Left ventricle myocardium inferior (tissue), 1 donor: ENCODE data around the gene ULK4. TPM values are rescaled to one million over a fixed set of nuclear protein-coding genes. Genes with fewer than 3 reads are reported as not detected.
A peak's percentile ranks its signal among the peaks of the same experiment; 100 is the strongest.

Source experiments
- DNase-seq: peaks from one replicate; pipeline ENCODE4 v3.0.0-alpha.2; 2020
- H3K27ac ChIP-seq: fragments of 200-600 bp; replicated peaks from 2 replicates; pipeline ENCODE4 v1.8.0; 2021
- H3K27me3 ChIP-seq: fragments of 200-600 bp; 2 replicates; pipeline ENCODE4 v1.8.0; 2021; ENCODE audit warnings: low read depth
- H3K36me3 ChIP-seq: fragments of 200-600 bp; 2 replicates; pipeline ENCODE4 v1.8.0; 2021
- H3K4me1 ChIP-seq: fragments of 200-600 bp; 2 replicates; pipeline ENCODE4 v1.8.0; 2021
- H3K4me3 ChIP-seq: fragments of 200-600 bp; 2 replicates; pipeline ENCODE4 v1.8.0; 2021; ENCODE audit warnings: mild to moderate bottlenecking, moderate library complexity
- H3K9me3 ChIP-seq: fragments of 200-600 bp; replicated peaks from 2 replicates; pipeline ENCODE4 v1.8.0; 2021
- intact Hi-C: fragments of 100-400 bp; cut with micrococcal nuclease; formaldehyde crosslinking; loops from one replicate; pipeline ENCODE4 v1.11.0; 2022
- total RNA-seq: library from RNA; stranded (reverse); fragmentation: NEBNext Ultra II Directional; extraction: Animal tissue kit (Norgen Biotek cat#: 25700); gene quantifications from one replicate; pipeline ENCODE4 v1.2.1, GENCODE V29; 2021
- TF ChIP-seq, protein P1 (sequence below): fragments of 200-600 bp; IDR thresholded peaks from 2 replicates; pipeline ENCODE4 v1.8.0; 2021; ENCODE audit warnings: antibody characterized with exemption, mild to moderate bottlenecking, borderline replicate concordance
- donor health status: DM: no; HTN: yes; CAD: no; lungs with severe emphysema.

Gene ULK4
- total RNA-seq, 1 donor from 2014 or later, result 1.8 TPM

DNA sequence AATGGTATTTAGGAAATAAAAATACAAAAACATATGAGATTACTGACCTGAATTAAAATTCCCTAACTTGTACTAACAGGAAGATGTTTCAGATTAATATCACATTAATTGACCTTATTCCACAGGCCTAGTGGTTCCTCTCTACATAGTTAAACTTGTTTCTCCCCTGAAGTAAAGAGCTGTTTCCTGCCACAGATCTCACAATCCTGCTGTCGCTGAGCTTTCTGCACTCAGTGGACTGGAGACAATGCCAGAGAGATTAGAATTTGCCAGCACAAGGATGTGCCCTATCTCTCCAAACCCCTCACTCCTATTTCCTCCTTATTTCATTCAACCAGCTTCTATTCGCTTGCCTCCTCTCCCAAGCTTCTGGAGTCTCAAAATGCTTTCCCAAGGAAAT lies 632.0 kb downstream of the ULK4 start:
- Histone ChIP-seq H3K9me3 (no peaks in the 10 kb centered on the region), H3K4me1 (peaks cover 13% of the 10 kb centered on the region), H3K27ac (no peak overlapping the region), H3K27me3 (no peaks in the 10 kb centered on the region), H3K4me3 (no peak overlapping the region), H3K36me3 (no peaks in the 10 kb centered on the region)
- intact Hi-C loops, result no loop called here
- no peak for DNase-seq
- TF ChIP-seq, protein P1, sequence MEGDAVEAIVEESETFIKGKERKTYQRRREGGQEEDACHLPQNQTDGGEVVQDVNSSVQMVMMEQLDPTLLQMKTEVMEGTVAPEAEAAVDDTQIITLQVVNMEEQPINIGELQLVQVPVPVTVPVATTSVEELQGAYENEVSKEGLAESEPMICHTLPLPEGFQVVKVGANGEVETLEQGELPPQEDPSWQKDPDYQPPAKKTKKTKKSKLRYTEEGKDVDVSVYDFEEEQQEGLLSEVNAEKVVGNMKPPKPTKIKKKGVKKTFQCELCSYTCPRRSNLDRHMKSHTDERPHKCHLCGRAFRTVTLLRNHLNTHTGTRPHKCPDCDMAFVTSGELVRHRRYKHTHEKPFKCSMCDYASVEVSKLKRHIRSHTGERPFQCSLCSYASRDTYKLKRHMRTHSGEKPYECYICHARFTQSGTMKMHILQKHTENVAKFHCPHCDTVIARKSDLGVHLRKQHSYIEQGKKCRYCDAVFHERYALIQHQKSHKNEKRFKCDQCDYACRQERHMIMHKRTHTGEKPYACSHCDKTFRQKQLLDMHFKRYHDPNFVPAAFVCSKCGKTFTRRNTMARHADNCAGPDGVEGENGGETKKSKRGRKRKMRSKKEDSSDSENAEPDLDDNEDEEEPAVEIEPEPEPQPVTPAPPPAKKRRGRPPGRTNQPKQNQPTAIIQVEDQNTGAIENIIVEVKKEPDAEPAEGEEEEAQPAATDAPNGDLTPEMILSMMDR, result no peak

DNA sequence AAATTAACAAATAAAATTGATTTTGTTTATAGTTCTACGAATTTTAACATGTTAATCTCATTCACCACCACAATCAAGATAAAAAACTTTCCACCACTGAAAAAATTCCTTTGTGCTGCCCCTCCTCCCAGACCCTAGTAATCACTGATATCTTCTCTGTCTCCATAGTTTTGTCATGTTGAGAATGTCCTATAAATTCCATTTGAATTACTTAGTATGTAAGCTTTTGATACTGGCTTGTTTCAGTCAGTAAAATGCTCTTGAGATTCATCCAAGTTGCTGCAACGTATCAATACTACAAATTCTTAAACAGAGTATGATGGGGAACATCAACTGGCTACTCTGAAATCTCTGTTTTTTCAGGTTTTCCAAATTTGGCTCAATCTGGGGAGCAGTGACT lies 633.0 kb downstream of the ULK4 start:
- TF ChIP-seq, protein P1, result no peak
- Histone ChIP-seq H3K27me3 (no peaks in the 10 kb centered on the region), H3K4me1 (peaks cover 15% of the 10 kb centered on the region), H3K4me3 (no peak overlapping the region), H3K27ac (no peak overlapping the region), H3K36me3 (no peaks in the 10 kb centered on the region), H3K9me3 (no peaks in the 10 kb centered on the region)
- intact Hi-C loops, result no loop called here
- DNase-seq, result no peak

DNA sequence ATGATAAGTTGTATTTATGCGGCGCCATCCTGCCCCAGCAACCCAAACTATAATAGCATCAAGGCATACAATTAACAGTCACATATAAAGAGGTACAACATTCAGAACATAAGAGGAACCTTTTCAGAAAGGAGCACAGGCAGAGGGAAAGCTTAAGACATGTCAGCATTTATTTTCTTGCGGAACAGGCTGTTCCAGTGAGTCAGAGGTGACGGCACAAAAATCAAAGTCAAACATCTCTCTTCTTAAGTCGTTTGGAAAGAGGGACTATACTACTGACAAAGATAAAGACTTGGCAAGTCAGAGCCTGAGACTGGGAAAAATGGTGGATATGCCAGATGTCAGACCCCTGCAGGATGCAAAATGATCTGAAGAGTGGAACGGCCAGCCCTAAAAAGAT lies 634.2 kb downstream of the ULK4 start:
- DNase-seq, result no peak
- no peaks in the 10 kb centered on the region for H3K27me3 ChIP-seq
- TF ChIP-seq, protein P1, result no peak

DNA sequence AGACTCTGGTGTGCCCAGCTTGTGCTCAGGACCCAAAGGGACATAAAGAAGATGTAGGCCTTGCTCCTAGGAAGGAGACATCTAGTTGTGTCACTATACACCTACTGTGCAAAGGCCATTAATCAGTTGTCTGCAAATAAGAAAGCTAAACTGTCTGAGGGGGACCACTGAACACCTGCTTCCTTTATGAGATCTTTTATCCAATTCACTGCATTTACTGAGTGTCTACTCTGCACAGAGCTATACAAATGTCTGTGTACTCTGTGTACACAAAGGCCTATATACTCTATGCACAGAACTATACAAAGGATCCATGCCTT lies 637.8 kb downstream of the ULK4 start:
- TF ChIP-seq, protein P1, result no peak
- peak overlapping the region; percentile 36 for H3K27ac ChIP-seq
- no peaks in the 10 kb centered on the region for H3K9me3 ChIP-seq

More for the DNA sequence above, 634.2 kb downstream of the ULK4 start:
- intact Hi-C loops, result no loop called here
- Histone ChIP-seq H3K4me3 (no peak overlapping the region), H3K27ac (no peak overlapping the region), H3K9me3 (no peaks in the 10 kb centered on the region), H3K36me3 (no peaks in the 10 kb centered on the region), H3K4me1 (peaks cover 18% of the 10 kb centered on the region)

DNA sequence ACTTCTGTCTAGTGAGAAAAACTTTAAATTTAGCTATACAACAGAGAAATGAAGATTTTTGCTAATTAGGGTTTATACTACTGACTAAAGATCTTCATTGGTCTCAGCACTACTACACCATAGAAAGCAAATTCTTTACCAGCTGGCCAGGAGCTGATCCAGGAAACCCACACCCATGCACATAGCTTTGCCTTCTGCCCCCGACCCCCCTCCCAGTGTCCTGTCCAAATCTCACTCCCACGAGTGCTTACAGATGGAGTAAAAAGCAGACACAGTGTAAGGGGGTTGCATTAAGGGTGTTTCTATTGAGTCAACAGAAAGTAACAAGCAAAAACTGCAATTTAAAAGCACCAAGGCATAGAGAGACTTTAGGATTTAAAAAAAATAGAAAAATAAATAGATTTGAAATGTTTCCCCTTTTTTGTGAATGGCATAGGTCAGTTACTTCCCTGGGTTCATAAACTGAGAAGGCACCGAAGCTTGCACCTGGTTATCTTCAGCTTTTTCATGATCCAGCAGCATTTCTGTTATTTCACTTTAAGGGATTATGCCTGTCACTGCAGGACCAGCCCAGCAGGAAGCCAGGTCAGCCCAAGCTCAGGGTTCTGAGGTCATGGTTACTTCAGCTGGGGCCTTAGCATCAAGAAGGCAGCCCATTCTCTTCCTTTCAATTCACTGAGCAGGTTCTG lies 638.3 kb downstream of the ULK4 start:
- no peaks in the 10 kb centered on the region for H3K27me3 ChIP-seq
- DNase-seq, result no peak
- H3K4me1 ChIP-seq, result peaks cover 6% of the 10 kb centered on the region
- H3K9me3 ChIP-seq, result no peaks in the 10 kb centered on the region
- no peaks in the 10 kb centered on the region for H3K36me3 ChIP-seq
- TF ChIP-seq, protein P1, result no peak
- intact Hi-C loops, result no loop called here
- peak overlapping the region; percentile 36 for H3K27ac ChIP-seq
- no peak overlapping the region for H3K4me3 ChIP-seq

More for the DNA sequence above, 637.8 kb downstream of the ULK4 start:
- DNase-seq, result no peak
- Histone ChIP-seq H3K4me3 (no peak overlapping the region), H3K36me3 (no peaks in the 10 kb centered on the region), H3K27me3 (no peaks in the 10 kb centered on the region), H3K4me1 (peaks cover 6% of the 10 kb centered on the region)
- intact Hi-C loops, result no loop called here

DNA sequence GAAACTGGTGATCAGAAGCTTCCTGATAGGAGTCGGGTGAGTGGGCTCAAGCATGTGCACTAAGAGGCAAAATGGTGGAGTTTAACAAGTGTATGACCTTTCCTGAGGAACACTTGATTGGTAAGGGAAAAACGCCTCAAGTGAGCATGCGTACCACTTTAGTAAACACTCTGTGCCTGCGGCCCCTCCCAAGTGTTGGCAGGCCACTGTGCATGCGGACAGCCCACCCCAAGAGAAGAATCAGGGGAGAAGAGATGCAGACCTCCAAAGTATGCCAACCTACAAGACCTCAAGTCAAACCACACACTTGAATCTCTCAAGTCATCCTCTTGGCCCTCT lies 640.3 kb downstream of the ULK4 start:
- Histone ChIP-seq H3K4me1 (peaks cover 6% of the 10 kb centered on the region), H3K9me3 (no peaks in the 10 kb centered on the region), H3K27ac (no peak overlapping the region), H3K36me3 (no peaks in the 10 kb centered on the region), H3K27me3 (no peaks in the 10 kb centered on the region), H3K4me3 (no peak overlapping the region)
- intact Hi-C loops, result no loop called here
- DNase-seq, result no peak
- TF ChIP-seq, protein P1, result no peak
